Left renal pelvis (tissue), 4 donors: Measurements from ENCODE around the gene MYOM1. TPM values are rescaled to one million over a fixed set of nuclear protein-coding genes. Genes with fewer than 3 reads are reported as not detected.

Experiments
- DNase-seq, 4 donors: peaks; one replicate each; pipeline ENCODE4 v3.0.0-alpha.2; 2013; ENCODE audit warnings: low read depth in 4 of 4, low spot score in 3 of 4
- polyA plus RNA-seq, 4 donors: library from polyadenylated mRNA; unstranded; fragments of 120-200 nt; gene quantifications; one replicate each; pipeline ENCODE4 v1.2.1, GENCODE V29; 2013; ENCODE audit not compliant: insufficient read length in 4 of 4

MYOM1 gene
- polyA plus RNA-seq, 4 donors = 6.7 to 11.7 (median 7.7) TPM

- no peak for DNase-seq
Measured at GRCh38 chr18:3250237-3251107, 30.7 kb upstream of the MYOM1 start.

GRCh38 chr18:3248658-3249359 is 29.0 kb upstream of the MYOM1 start:
- peak in 2 of 4 donors; percentile 12 to 20 for DNase-seq

- DNase-seq = peak; percentile 22 to 53 (median 26)
Measured at GRCh38 chr18:3248062-3248657, 28.4 kb upstream of the MYOM1 start.

- peak; percentile 94 to 99 (median 96) for DNase-seq
Measured at GRCh38 chr18:3247240-3248061, 27.7 kb upstream of the MYOM1 start, which contains the start of gene MYL12A. TSS of gene MYL12A (plus strand) at chr18:3247801. CDS start at chr18:3253248, 5,447 bp downstream.

GRCh38 chr18:3246635-3247239 is 27.0 kb upstream of the MYOM1 start:
- DNase-seq = no peak

- peak; percentile 68 to 80 (median 75) for DNase-seq
Measured at GRCh38 chr18:3245853-3246634, 26.3 kb upstream of the MYOM1 start.

GRCh38 chr18:3245185-3245564 is 25.4 kb upstream of the MYOM1 start:
- DNase-seq = no peak

GRCh38 chr18:3238742-3239141 is 19.0 kb upstream of the MYOM1 start:
- DNase-seq = no peak

- no peak for DNase-seq
Measured at GRCh38 chr18:3236470-3236869, 16.7 kb upstream of the MYOM1 start.

GRCh38 chr18:3235846-3236245 is 16.1 kb upstream of the MYOM1 start:
- DNase-seq = no peak

GRCh38 chr18:3234457-3234856 is 14.7 kb upstream of the MYOM1 start:
- no peak for DNase-seq

- DNase-seq = no peak
Measured at GRCh38 chr18:3233433-3234168, 13.8 kb upstream of the MYOM1 start.

- no peak for DNase-seq
Measured at GRCh38 chr18:3233004-3233403, 13.2 kb upstream of the MYOM1 start.

- no peak for DNase-seq
Measured at GRCh38 chr18:3230401-3231334, 10.9 kb upstream of the MYOM1 start.

GRCh38 chr18:3226048-3226447 is 6.3 kb upstream of the MYOM1 start:
- no peak for DNase-seq

- DNase-seq = no peak
Measured at GRCh38 chr18:3225588-3225987, 5.8 kb upstream of the MYOM1 start.

- DNase-seq = no peak
Measured at GRCh38 chr18:3224223-3224622, 4.5 kb upstream of the MYOM1 start.

- DNase-seq = no peak
Measured at GRCh38 chr18:3223356-3223755, 3.6 kb upstream of the MYOM1 start.
